Left ventricle myocardium inferior (tissue), 1 donor: ENCODE results near the gene AMZ1. TPM values are rescaled to one million over a fixed set of nuclear protein-coding genes. Genes with fewer than 3 reads are reported as not detected.
"Not testable (repeated sequence)": the region's sequence is repeated elsewhere in the genome, so short reads cannot be mapped to it uniquely, and the experiment has no call there.

Experiments used
- DNase-seq: peaks from one replicate; pipeline ENCODE4 v3.0.0-alpha.2; 2020
- H3K27ac ChIP-seq: fragments of 200-600 bp; replicated peaks from 2 replicates; pipeline ENCODE4 v1.8.0; 2021
- H3K27me3 ChIP-seq: fragments of 200-600 bp; 2 replicates; pipeline ENCODE4 v1.8.0; 2021; ENCODE audit warnings: low read depth
- H3K36me3 ChIP-seq: fragments of 200-600 bp; 2 replicates; pipeline ENCODE4 v1.8.0; 2021
- H3K4me1 ChIP-seq: fragments of 200-600 bp; 2 replicates; pipeline ENCODE4 v1.8.0; 2021
- H3K4me3 ChIP-seq: fragments of 200-600 bp; 2 replicates; pipeline ENCODE4 v1.8.0; 2021; ENCODE audit warnings: mild to moderate bottlenecking, moderate library complexity
- H3K9me3 ChIP-seq: fragments of 200-600 bp; replicated peaks from 2 replicates; pipeline ENCODE4 v1.8.0; 2021
- CTCF ChIP-seq: fragments of 200-600 bp; IDR thresholded peaks from 2 replicates; pipeline ENCODE4 v1.8.0; 2021; ENCODE audit warnings: antibody characterized with exemption, mild to moderate bottlenecking, borderline replicate concordance
- intact Hi-C: fragments of 100-400 bp; cut with micrococcal nuclease; formaldehyde crosslinking; loops from one replicate; pipeline ENCODE4 v1.11.0; 2022
- total RNA-seq: library from RNA; stranded (reverse); fragmentation: NEBNext Ultra II Directional; extraction: Animal tissue kit (Norgen Biotek cat#: 25700); gene quantifications from one replicate; pipeline ENCODE4 v1.2.1, GENCODE V29; 2021
- donor health status: DM: no; HTN: yes; CAD: no; lungs with severe emphysema.

Gene AMZ1
- total RNA-seq, 1 donor from 2014 or later: 0.11 TPM

GRCh38 chr7:2719007-2719406 lies 31.0 kb downstream of the AMZ1 start:
- Histone ChIP-seq H3K27me3 (no peaks in the 10 kb centered on the region), H3K4me3 (no peak overlapping the region), H3K36me3 (peaks cover 27% of the 10 kb centered on the region), H3K4me1 (peaks cover 38% of the 10 kb centered on the region), H3K9me3 (no peaks in the 10 kb centered on the region), H3K27ac (no peak overlapping the region)
- TF ChIP-seq CTCF: peak; percentile 44
- intact Hi-C loops: no loop called here
- no peak for DNase-seq

- Histone ChIP-seq H3K4me1 (peaks cover 31% of the 10 kb centered on the region), H3K9me3 (no peaks in the 10 kb centered on the region), H3K27me3 (no peaks in the 10 kb centered on the region), H3K36me3 (peaks cover 34% of the 10 kb centered on the region), H3K27ac (no peak overlapping the region), H3K4me3 (no peak overlapping the region)
- no peak for TF ChIP-seq CTCF
- no peak for DNase-seq
- intact Hi-C loops: no loop called here
Measured at GRCh38 chr7:2720024-2720423, 32.0 kb downstream of the AMZ1 start.

GRCh38 chr7:2721842-2722241 lies 33.8 kb downstream of the AMZ1 start:
- peaks cover 13% of the 10 kb centered on the region for H3K4me1 ChIP-seq
- no peak for TF ChIP-seq CTCF
- intact Hi-C loops: no loop called here
- no peaks in the 10 kb centered on the region for H3K9me3 ChIP-seq
- no peak overlapping the region for H3K4me3 ChIP-seq
- peaks cover 43% of the 10 kb centered on the region for H3K36me3 ChIP-seq
- H3K27ac ChIP-seq: no peak overlapping the region
- peak; percentile 7 for DNase-seq
- H3K27me3 ChIP-seq: no peaks in the 10 kb centered on the region

GRCh38 chr7:2722591-2722990 lies 34.6 kb downstream of the AMZ1 start:
- Histone ChIP-seq H3K4me3 (no peak overlapping the region), H3K36me3 (peaks cover 51% of the 10 kb centered on the region), H3K27ac (no peak overlapping the region), H3K9me3 (no peaks in the 10 kb centered on the region), H3K27me3 (no peaks in the 10 kb centered on the region), H3K4me1 (peaks cover 5% of the 10 kb centered on the region)
- intact Hi-C loops: no loop called here
- TF ChIP-seq CTCF: no peak
- peak; percentile 0 for DNase-seq

GRCh38 chr7:2723138-2723850 lies 35.3 kb downstream of the AMZ1 start:
- Histone ChIP-seq H3K27me3 (no peaks in the 10 kb centered on the region), H3K4me3 (no peak overlapping the region), H3K9me3 (no peaks in the 10 kb centered on the region), H3K27ac (no peak overlapping the region), H3K36me3 (peaks cover 52% of the 10 kb centered on the region), H3K4me1 (no peaks in the 10 kb centered on the region)
- TF ChIP-seq CTCF: no peak
- intact Hi-C loops: no loop called here
- peak; percentile 6 for DNase-seq

GRCh38 chr7:2724036-2724435 lies 36.0 kb downstream of the AMZ1 start:
- intact Hi-C loops, H3K27me3 ChIP-seq, H3K4me3 ChIP-seq, H3K27ac ChIP-seq, H3K9me3 ChIP-seq, H3K4me1 ChIP-seq: not testable (repeated sequence)
- peaks cover 53% of the 10 kb centered on the region for H3K36me3 ChIP-seq
- DNase-seq: peak; percentile 7
